GM19238 (cell line): ENCODE data around the gene AHNAK2.

ENCODE experiments used
- DNase-seq: peaks from one replicate; pipeline ENCODE4 v3.0.0; 2011; ENCODE audit warnings: low spot score; ENCODE audit not compliant: insufficient read length

Gene AHNAK2

GRCh38 chr14:104940526-104941150, 37.5 kb downstream of the AHNAK2 start:
- DNase-seq: no peak

- no peak for DNase-seq
Measured at GRCh38 chr14:104939666-104940410, 38.3 kb downstream of the AHNAK2 start.

DNA sequence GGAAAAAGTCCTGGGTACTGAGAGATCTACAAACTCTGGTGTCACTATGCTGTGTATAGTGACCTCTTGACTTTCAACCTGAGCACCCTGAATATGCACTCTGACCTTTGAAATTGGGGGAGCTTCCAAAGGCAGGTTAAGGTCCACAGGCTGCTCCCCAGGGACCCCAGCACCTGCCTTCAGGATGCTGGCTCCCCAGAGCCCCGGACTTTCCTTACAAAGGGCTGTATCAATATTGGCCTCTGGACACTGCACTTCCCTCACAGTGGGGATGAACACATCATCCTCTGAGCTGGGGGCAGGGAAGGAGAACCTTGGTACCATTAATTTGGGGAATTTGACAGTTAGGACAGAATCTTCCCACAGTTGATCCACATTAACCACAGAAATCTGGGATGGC, 39.2 kb downstream of the AHNAK2 start:
- no peak for DNase-seq

DNA sequence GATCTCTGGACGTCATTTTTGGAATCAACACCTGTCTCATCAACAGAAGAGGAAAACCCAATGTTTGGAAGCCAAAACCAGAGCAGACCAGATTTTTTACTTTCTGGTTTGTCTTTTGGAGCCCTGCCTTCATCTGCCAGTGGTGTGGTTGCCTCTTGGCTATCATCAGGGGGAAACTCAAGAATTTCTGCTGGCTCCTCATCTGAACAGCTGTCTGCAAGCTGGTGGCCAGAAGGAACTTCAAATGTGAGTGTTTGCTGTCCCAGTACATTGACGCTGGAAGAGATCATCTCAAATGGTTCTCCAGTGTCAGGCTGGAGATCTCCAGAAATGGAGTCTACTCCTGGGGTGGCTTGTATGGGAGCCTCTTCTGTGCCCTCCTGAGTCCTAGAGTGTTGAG, 39.7 kb downstream of the AHNAK2 start:
- no peak for DNase-seq

DNA sequence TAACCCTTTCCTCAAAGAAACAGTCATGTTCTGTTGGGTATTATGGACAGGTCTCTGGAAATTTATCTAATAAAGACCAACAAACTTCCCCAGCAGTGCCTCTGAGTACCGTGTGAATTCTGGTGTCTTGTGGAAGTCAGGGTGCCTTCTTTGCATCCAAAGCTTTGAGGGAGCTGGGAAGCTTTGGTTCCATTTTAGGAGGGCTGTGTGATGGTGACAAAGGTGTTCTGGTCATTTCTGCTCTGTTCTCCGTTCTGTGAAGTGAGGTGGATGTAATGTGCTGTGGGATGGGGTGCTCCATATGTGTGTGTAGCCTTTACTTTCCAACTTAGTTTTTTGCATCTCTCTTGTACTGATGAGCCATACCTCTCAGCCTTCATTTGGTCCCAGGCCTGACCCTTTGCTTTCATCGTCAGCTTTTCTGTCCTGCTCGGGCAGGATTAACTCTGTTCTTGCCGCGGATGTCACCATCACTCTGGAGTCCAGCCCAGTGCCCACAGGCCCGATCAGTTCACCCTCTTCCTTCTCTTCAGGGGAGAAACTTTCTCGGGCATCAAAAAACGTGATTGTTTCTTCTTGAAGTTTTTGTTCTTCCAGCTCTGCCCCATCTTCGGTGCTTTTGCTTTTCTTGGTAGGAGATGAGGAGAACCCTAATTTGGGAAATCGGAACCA, 40.3 kb downstream of the AHNAK2 start:
- DNase-seq: no peak

- DNase-seq: no peak
Measured at GRCh38 chr14:104937161-104937560, 41.0 kb downstream of the AHNAK2 start.

DNA sequence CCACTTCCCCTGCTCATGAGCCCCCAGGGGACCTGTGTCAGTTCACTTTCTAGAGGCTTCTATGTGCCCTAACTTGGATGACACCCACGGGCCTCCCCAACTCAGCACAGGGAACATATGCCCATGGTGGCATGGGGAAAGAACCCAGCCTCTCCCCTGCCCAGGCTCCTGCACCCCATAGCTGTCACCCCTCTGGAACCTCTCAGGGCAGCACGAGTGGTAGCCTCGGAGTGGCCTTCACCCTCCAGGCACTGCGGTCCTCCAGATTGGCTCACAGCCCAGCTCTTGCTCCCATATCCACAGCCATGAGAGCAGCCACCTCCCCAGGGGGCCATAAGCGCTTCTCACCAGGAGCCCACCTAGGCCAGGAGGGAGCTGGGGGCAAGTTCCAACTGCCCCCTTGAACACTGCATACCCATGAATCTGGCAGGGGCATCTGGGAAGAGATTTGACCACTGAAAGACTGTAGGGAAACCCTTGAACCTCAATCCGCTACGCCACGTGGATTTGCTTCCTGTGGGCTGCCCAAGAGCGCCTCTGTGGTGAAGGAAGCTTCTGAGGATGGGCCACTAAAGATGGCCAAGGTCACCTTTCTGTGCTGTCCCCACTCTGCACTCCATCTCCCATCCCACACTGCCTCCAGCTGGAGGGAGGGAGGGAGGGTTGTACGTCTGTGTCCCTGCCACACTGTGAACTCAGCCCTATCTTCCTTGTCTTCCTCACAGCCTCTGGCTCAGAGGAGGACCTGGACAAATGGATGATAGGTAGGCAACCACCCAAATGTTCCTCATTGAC, 41.6 kb downstream of the AHNAK2 start:
- DNase-seq: peak; percentile 3

GRCh38 chr14:104935955-104936354, 42.2 kb downstream of the AHNAK2 start:
- no peak for DNase-seq

GRCh38 chr14:104935026-104935650, 43.0 kb downstream of the AHNAK2 start:
- DNase-seq: no peak

GRCh38 chr14:104933746-104934733, 44.1 kb downstream of the AHNAK2 start:
- DNase-seq: no peak

DNA sequence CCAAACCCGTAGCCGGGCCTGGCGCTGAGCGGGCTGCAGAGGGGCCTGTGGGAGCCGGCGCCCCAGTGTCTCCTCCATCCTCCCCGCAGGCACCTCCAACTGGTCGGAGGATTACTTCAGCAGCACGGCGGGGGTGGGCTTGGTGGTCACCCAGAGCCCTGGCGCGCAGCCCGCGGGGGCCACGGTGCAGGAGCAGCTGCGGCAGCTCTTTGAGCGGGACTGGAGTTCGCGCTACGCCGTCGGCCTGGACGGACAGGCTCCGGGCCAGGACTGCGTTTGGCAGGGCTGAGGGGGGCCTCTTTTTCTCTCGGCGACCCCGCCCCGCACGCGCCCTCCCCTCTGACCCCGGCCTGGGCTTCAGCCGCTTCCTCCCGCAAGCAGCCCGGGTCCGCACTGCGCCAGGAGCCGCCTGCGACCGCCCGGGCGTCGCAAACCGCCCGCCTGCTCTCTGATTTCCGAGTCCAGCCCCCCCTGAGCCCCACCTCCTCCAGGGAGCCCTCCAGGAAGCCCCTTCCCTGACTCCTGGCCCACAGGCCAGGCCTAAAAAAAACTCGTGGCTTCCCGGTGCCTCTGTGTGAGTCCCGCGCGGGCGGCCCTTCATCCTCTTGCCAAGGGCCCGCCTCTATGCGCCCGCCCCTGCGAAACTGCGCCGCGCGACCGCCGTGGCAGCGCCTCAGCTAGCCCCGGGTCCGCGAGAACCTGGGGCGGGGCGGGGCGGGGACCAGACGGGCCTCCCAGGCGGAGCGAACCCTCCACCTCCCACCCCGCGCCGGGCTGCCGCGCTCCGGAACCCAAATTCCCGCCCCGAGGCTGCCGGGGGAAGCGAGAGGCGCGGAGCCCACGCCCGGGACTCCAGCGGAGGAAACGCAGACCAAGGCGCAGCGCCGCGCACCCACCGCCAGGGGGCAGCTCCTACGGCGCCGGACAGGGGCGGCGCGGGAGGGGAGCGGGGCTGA, 45.2 kb downstream of the AHNAK2 start:
- peak; percentile 88 for DNase-seq

- no peak for DNase-seq
Measured at GRCh38 chr14:104931771-104932675, 46.2 kb downstream of the AHNAK2 start.

- no peak for DNase-seq
Measured at GRCh38 chr14:104931304-104931770, 46.8 kb downstream of the AHNAK2 start.

DNA sequence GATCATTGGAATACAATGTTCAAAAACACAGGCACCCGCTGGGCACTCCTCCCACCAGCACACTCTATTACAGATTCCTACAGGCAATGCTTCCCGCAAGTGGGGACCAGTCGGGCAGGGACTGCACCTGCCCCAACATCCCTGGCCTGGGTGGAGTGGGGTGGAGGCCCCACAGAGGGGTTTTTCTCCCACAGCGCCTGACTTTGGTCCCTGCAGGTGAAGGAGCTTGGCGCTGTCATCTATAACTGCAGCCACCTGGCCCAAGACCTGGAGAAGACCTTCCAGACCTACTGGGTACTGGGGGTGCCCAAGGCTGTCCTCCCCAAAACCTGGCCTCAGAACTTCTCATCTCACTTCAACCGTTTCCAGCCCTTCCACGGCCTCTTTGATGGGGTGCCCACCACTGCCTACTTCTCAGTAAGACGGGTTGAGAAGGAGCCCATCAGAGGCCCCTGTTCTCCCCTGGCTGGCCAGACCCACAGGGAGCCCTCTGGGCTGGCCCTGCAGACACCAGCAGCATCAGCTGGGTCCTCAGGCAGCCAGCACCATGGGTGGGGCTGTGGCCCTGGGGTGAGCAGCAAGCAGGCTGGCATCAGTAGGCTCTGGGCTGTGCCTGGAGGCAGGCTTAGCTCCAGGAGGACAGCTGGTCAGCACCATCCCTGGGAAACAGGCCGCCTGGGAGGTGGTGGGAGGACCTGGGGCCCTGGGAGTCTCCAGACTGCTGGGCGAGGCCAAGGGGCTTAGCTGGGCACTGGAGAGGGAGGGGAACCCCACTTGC, 47.5 kb downstream of the AHNAK2 start:
- no peak for DNase-seq

GRCh38 chr14:104929268-104930230, 48.6 kb downstream of the AHNAK2 start:
- no peak for DNase-seq
